OCI-LY1 (cell line): ENCODE measurements around the gene SSC5D.

Experiments
- H2AFZ ChIP-seq: fragments of 200-600 bp; sonication (generic), shearing (Covaris generic); 2 replicates; pipeline ENCODE4 v1.6.0; 2014; ENCODE audit warnings: antibody characterized with exemption, mild to moderate bottlenecking, low read length
- H3F3A ChIP-seq: fragments of 200-600 bp; sonication (generic), shearing (Covaris generic); 2 replicates; pipeline ENCODE4 v1.6.0; 2014; ENCODE audit warnings: mild to moderate bottlenecking, antibody characterized with exemption, low read length, moderate library complexity; ENCODE audit not compliant: insufficient read depth
- H3K27ac ChIP-seq: fragments of 200-600 bp; sonication (generic); 2 replicates; pipeline ENCODE4 v1.5.1; 2014; ENCODE audit warnings: low read length, mixed run types, mild to moderate bottlenecking, low read depth; ENCODE audit not compliant: poor library complexity, severe bottlenecking
- H3K27me3 ChIP-seq: fragments of 200-600 bp; sonication (generic); 2 replicates; pipeline ENCODE4 v1.6.0; 2014; ENCODE audit warnings: antibody characterized with exemption, mild to moderate bottlenecking, low read length, moderate library complexity; ENCODE audit not compliant: insufficient read depth
- H3K36me3 ChIP-seq: fragments of 200-600 bp; sonication (generic); 2 replicates; pipeline ENCODE4 v1.6.1; 2014; ENCODE audit warnings: mild to moderate bottlenecking, antibody characterized with exemption, low read length, moderate library complexity, mixed read lengths; ENCODE audit not compliant: insufficient read depth
- H3K4me1 ChIP-seq: fragments of 200-600 bp; sonication (generic); 2 replicates; pipeline ENCODE4 v1.5.1; 2014; ENCODE audit warnings: mild to moderate bottlenecking, low read length, moderate library complexity; ENCODE audit not compliant: insufficient read depth, severe bottlenecking
- H3K4me2 ChIP-seq: fragments of 200-600 bp; sonication (generic), shearing (Covaris generic); 2 replicates; pipeline ENCODE4 v1.6.1; 2014; ENCODE audit warnings: low read length
- H3K4me3 ChIP-seq: fragments of 200-600 bp; sonication (generic); 2 replicates; pipeline ENCODE4 v1.5.1; 2014; ENCODE audit warnings: low read length, low read depth, mild to moderate bottlenecking, mixed read lengths; ENCODE audit not compliant: poor library complexity, severe bottlenecking
- H3K79me2 ChIP-seq: fragments of 200-600 bp; shearing (Covaris generic); 2 replicates; pipeline ENCODE4 v1.6.1; 2016; ENCODE audit warnings: mixed run types, low read length, mixed read lengths; ENCODE audit not compliant: insufficient read depth
- H3K9ac ChIP-seq: fragments of 200-600 bp; sonication (generic), shearing (Covaris generic); 2 replicates; pipeline ENCODE4 v1.6.1; 2014; ENCODE audit warnings: mild to moderate bottlenecking, low read length, mixed read lengths
- H3K9me2 ChIP-seq: fragments of 200-600 bp; sonication (generic), shearing (Covaris generic); 2 replicates; pipeline ENCODE4 v1.6.1; 2014; ENCODE audit warnings: low read depth, mild to moderate bottlenecking, low read length, mixed read lengths
- H3K9me3 ChIP-seq: fragments of 200-600 bp; shearing (Covaris generic); 2 replicates; pipeline ENCODE4 v1.6.1; 2014; ENCODE audit warnings: low read length, mixed read lengths
- H4K20me1 ChIP-seq: fragments of 200-600 bp; sonication (generic), shearing (Covaris generic); 2 replicates; pipeline ENCODE4 v1.6.0; 2016; ENCODE audit warnings: mild to moderate bottlenecking, low read length; ENCODE audit not compliant: insufficient read depth
- EZH2 ChIP-seq: fragments of 200-600 bp; sonication (generic), shearing (Covaris generic); IDR thresholded peaks from 2 replicates; pipeline ENCODE4 v1.8.0; 2017; ENCODE audit warnings: borderline replicate concordance, mixed run types, mild to moderate bottlenecking, antibody characterized with exemption, low read length, moderate library complexity, mixed read lengths
- TF ChIP-seq, protein P1 (sequence below): fragments of 200-600 bp; sonication (generic), shearing (Covaris generic); IDR thresholded peaks from 2 replicates; pipeline ENCODE4 v1.5.1; 2017; ENCODE audit warnings: mild to moderate bottlenecking, antibody characterized with exemption, low read length, moderate library complexity, mixed read lengths

Gene SSC5D

DNA sequence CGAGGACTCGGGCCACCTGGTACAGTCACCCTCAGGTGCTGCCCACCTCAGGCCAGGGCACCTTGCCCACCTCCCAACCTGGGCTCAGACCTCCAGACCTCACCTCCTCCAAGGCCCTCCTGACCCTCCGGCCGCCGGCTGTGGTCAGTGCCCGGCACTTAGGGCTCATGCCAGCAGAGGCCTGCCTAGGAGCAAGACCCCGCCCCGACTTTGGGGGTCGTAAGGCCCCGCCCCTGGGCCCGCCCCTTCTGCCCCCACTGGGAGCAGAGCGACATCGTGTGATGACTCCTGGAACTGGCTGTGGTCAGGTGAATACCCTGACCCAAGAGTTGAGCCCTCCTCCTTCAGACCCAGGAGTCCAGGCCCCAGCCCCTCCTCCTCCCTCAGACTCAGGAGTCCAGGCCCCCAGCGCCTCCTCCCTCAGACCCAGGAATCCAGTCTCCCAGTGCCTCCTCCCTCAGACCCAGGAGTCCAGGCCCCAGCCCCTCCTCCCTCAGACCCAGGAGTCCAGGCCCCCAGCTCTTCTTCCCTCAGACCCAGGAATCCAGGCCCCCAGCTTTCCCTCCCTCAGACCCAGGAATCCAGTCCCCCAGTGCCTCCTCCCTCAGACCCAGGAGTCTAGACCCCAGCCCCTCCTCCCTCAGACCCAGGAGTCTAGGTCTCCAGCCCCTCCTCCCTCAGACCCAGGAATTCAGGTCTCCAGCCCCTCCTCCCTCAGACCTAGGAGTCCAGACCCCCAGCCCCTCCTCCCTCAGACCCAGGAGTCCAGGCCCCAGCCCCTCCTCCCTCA, 48.9 kb downstream of the SSC5D start, which contains the start of gene SBK2:
Gene SBK2, minus strand, starts transcription at position 183 of the 790 bp plus-strand sequence. CDS start 839 bp downstream, outside the sequence.
- Histone ChIP-seq H3K4me3 (no peak within 1 kb of the TSS), H3K36me3 (no peaks in the 10 kb centered on the region), H3K27me3 (no peaks in the 10 kb centered on the region), H2AFZ (no peak within 1 kb of the TSS), H3K4me1 (no peaks in the 10 kb centered on the region), H3F3A (no peaks in the 10 kb centered on the region), H3K9ac (no peak within 1 kb of the TSS), H3K4me2 (no peak within 1 kb of the TSS), H3K79me2 (no peaks in the 10 kb centered on the region), H3K9me3 (no peaks in the 10 kb centered on the region), H3K9me2 (no peaks in the 10 kb centered on the region), H4K20me1 (no peaks in the 10 kb centered on the region), H3K27ac (no peak within 1 kb of the TSS)
- TF ChIP-seq EZH2, result no peak
- TF ChIP-seq, protein P1, sequence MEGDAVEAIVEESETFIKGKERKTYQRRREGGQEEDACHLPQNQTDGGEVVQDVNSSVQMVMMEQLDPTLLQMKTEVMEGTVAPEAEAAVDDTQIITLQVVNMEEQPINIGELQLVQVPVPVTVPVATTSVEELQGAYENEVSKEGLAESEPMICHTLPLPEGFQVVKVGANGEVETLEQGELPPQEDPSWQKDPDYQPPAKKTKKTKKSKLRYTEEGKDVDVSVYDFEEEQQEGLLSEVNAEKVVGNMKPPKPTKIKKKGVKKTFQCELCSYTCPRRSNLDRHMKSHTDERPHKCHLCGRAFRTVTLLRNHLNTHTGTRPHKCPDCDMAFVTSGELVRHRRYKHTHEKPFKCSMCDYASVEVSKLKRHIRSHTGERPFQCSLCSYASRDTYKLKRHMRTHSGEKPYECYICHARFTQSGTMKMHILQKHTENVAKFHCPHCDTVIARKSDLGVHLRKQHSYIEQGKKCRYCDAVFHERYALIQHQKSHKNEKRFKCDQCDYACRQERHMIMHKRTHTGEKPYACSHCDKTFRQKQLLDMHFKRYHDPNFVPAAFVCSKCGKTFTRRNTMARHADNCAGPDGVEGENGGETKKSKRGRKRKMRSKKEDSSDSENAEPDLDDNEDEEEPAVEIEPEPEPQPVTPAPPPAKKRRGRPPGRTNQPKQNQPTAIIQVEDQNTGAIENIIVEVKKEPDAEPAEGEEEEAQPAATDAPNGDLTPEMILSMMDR, result no peak

GRCh38 chr19:55537741-55538111, 49.5 kb downstream of the SSC5D start:
- Histone ChIP-seq H3K79me2 (no peaks in the 10 kb centered on the region), H3K4me3 (no peak overlapping the region), H4K20me1 (no peaks in the 10 kb centered on the region), H3K27ac (no peak overlapping the region), H3K36me3 (no peaks in the 10 kb centered on the region), H3K4me2 (no peak overlapping the region), H3K9me2 (no peaks in the 10 kb centered on the region), H3K27me3 (no peaks in the 10 kb centered on the region), H3F3A (no peaks in the 10 kb centered on the region), H2AFZ (no peak overlapping the region), H3K9me3 (no peaks in the 10 kb centered on the region), H3K9ac (no peak overlapping the region), H3K4me1 (no peaks in the 10 kb centered on the region)
- no peak for TF ChIP-seq EZH2
- TF ChIP-seq, protein P1, result no peak

DNA sequence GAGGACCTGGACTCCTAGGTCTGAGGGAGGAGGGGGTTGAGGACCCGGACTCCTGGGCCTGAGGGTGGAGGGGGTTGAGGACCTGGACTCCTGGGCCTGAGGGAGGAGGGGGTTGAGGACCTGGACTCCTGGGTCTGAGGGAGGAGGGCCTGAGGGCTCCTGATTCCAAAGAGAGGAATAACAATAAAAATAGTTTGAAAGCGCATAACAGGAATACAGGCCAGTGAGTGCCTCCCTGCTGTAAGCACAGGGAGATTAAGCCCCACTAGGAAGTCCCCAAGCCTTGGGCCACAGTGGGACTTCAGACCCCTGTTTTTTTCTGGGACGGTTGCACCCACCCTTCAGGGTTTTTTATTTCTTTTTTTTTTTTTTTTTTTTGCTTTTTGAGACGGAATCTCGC, 49.9 kb downstream of the SSC5D start:
- H3K27me3 ChIP-seq, result no peaks in the 10 kb centered on the region
- H3K4me1 ChIP-seq, result no peaks in the 10 kb centered on the region
- H3F3A ChIP-seq, result no peaks in the 10 kb centered on the region
- no peaks in the 10 kb centered on the region for H3K79me2 ChIP-seq
- H3K9ac ChIP-seq, result no peak overlapping the region
- TF ChIP-seq, protein P1, result no peak
- TF ChIP-seq EZH2, result no peak
- H2AFZ ChIP-seq, result no peak overlapping the region
- no peaks in the 10 kb centered on the region for H3K36me3 ChIP-seq
- H3K4me3 ChIP-seq, result no peak overlapping the region
- H3K9me2 ChIP-seq, result no peaks in the 10 kb centered on the region
- no peak overlapping the region for H3K27ac ChIP-seq
- no peaks in the 10 kb centered on the region for H3K9me3 ChIP-seq
- no peak overlapping the region for H3K4me2 ChIP-seq
- no peaks in the 10 kb centered on the region for H4K20me1 ChIP-seq
